ENCODE measurements around the gene FANCL.
"Not testable (repeated sequence)": the region's sequence is repeated elsewhere in the genome, so short reads cannot be mapped to it uniquely, and the experiment has no call there.

DNA sequence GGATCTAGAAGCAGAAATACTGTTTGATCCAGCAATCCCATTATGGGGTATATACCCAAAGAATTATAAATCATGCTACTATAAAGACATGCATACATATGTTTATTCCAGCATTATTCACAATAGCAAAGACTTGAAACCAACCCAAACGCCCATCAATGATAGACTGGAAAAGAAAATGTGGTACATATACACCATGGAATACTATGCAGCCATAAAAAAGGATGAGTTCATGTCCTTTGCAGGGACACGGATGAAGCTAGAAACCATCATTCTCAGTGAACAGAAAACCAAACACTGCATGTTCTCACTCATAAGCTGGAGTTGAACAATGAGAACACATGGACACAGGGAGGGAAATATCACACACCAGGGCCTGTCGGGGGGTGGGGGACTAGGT, 61.0 kb downstream of the FANCL start:
- not testable (repeated sequence) for TF ChIP-seq POLR2A (IDR thresholded peaks at IDR 0.05)
- TF ChIP-seq, protein P1, sequence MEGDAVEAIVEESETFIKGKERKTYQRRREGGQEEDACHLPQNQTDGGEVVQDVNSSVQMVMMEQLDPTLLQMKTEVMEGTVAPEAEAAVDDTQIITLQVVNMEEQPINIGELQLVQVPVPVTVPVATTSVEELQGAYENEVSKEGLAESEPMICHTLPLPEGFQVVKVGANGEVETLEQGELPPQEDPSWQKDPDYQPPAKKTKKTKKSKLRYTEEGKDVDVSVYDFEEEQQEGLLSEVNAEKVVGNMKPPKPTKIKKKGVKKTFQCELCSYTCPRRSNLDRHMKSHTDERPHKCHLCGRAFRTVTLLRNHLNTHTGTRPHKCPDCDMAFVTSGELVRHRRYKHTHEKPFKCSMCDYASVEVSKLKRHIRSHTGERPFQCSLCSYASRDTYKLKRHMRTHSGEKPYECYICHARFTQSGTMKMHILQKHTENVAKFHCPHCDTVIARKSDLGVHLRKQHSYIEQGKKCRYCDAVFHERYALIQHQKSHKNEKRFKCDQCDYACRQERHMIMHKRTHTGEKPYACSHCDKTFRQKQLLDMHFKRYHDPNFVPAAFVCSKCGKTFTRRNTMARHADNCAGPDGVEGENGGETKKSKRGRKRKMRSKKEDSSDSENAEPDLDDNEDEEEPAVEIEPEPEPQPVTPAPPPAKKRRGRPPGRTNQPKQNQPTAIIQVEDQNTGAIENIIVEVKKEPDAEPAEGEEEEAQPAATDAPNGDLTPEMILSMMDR (IDR thresholded peaks at IDR 0.05) = not testable (repeated sequence)
